Osteoblast (primary cell): Measurements from ENCODE around the gene FAM78B. TPM values are rescaled to one million over a fixed set of nuclear protein-coding genes. Genes with fewer than 3 reads are reported as not detected.

Experiments used
- DNase-seq: peaks from one replicate; pipeline ENCODE4 v3.0.0; 2011; ENCODE audit warnings: low spot score, mixed read lengths; ENCODE audit not compliant: insufficient read length; ENCODE audit errors: missing footprints
- H2AFZ ChIP-seq: 2 replicates; pipeline ENCODE4 v1.6.0; 2011; ENCODE audit warnings: mild to moderate bottlenecking, low read length
- H3K27ac ChIP-seq: 2 replicates; pipeline ENCODE4 v1.5.1; 2011; ENCODE audit warnings: mild to moderate bottlenecking, low read depth, low read length, moderate library complexity
- H3K27me3 ChIP-seq: 2 replicates; pipeline ENCODE4 v1.6.0; 2012; ENCODE audit warnings: mild to moderate bottlenecking, control low read depth, inconsistent platforms, low read length, moderate library complexity; ENCODE audit not compliant: insufficient read depth
- H3K36me3 ChIP-seq: 2 replicates; pipeline ENCODE4 v1.5.1; 2011; ENCODE audit warnings: mild to moderate bottlenecking, low read length, control low read depth, moderate library complexity; ENCODE audit not compliant: insufficient read depth
- H3K4me1 ChIP-seq: 2 replicates; pipeline ENCODE4 v1.5.1; 2011; ENCODE audit warnings: mild to moderate bottlenecking, low read length, control low read depth, moderate library complexity; ENCODE audit not compliant: insufficient read depth
- H3K4me2 ChIP-seq: 2 replicates; pipeline ENCODE4 v1.6.0; 2011; ENCODE audit warnings: mild to moderate bottlenecking, low read length; ENCODE audit not compliant: insufficient read depth
- H3K4me3 ChIP-seq: fragments of 200-600 bp; sonication (generic); 3 replicates; pipeline ENCODE4 v1.5.1; 2012; ENCODE audit warnings: mild to moderate bottlenecking, low read length, inconsistent platforms; ENCODE audit not compliant: insufficient read depth
- H3K79me2 ChIP-seq: 2 replicates; pipeline ENCODE4 v1.6.0; 2012; ENCODE audit warnings: mild to moderate bottlenecking, low read length, control low read depth, inconsistent platforms; ENCODE audit not compliant: insufficient read depth
- H3K9me3 ChIP-seq: 2 replicates; pipeline ENCODE4 v1.5.1; 2011; ENCODE audit warnings: low read depth, low read length, control low read depth
- H4K20me1 ChIP-seq: 2 replicates; pipeline ENCODE4 v1.6.0; 2012; ENCODE audit warnings: mild to moderate bottlenecking, low read length, control low read depth; ENCODE audit not compliant: insufficient read depth
- total RNA-seq: library from RNA; depleted of rRNA; stranded (reverse); fragments of >200 nt; gene quantifications from 2 replicates; pipeline ENCODE4 v1.2.3, GENCODE V29; 2012
- TF ChIP-seq, protein P1 (sequence below): IDR thresholded peaks from 2 replicates; pipeline ENCODE4 v1.5.1; 2011; ENCODE audit warnings: mild to moderate bottlenecking, low read depth, low read length, moderate library complexity; ENCODE audit errors: extremely low read depth

The FAM78B gene
- total RNA-seq, 1 donor: 0.36 TPM

DNA sequence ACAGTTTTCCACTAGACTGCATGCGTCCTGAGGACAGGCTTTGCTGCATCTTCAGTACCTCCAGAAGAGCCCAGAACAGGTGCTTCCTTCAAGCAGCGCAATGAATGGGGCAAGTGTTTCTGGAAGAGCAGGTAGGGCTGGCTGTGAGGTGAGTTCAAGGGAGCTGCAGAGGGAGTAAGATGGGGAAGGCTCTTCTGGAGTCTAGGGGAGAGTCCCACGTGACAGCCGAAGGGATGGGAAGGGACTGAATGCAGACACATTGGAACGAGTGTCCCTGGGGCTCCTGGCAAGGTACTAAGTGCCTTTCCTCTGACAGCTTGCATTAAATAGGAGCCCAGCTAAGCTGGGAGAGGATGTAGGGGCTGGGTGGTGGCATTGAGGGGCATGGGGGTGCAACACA lies 84.2 kb downstream of the FAM78B start:
- TF ChIP-seq, protein P1, sequence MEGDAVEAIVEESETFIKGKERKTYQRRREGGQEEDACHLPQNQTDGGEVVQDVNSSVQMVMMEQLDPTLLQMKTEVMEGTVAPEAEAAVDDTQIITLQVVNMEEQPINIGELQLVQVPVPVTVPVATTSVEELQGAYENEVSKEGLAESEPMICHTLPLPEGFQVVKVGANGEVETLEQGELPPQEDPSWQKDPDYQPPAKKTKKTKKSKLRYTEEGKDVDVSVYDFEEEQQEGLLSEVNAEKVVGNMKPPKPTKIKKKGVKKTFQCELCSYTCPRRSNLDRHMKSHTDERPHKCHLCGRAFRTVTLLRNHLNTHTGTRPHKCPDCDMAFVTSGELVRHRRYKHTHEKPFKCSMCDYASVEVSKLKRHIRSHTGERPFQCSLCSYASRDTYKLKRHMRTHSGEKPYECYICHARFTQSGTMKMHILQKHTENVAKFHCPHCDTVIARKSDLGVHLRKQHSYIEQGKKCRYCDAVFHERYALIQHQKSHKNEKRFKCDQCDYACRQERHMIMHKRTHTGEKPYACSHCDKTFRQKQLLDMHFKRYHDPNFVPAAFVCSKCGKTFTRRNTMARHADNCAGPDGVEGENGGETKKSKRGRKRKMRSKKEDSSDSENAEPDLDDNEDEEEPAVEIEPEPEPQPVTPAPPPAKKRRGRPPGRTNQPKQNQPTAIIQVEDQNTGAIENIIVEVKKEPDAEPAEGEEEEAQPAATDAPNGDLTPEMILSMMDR: no peak
- Histone ChIP-seq H3K27ac (no peak overlapping the region), H3K36me3 (no peaks in the 10 kb centered on the region), H3K79me2 (no peaks in the 10 kb centered on the region), H3K27me3 (no peaks in the 10 kb centered on the region), H3K9me3 (no peaks in the 10 kb centered on the region), H2AFZ (no peak overlapping the region), H3K4me1 (no peaks in the 10 kb centered on the region), H4K20me1 (no peaks in the 10 kb centered on the region), H3K4me3 (no peak overlapping the region), H3K4me2 (no peak overlapping the region)
- DNase-seq: no peak

DNA sequence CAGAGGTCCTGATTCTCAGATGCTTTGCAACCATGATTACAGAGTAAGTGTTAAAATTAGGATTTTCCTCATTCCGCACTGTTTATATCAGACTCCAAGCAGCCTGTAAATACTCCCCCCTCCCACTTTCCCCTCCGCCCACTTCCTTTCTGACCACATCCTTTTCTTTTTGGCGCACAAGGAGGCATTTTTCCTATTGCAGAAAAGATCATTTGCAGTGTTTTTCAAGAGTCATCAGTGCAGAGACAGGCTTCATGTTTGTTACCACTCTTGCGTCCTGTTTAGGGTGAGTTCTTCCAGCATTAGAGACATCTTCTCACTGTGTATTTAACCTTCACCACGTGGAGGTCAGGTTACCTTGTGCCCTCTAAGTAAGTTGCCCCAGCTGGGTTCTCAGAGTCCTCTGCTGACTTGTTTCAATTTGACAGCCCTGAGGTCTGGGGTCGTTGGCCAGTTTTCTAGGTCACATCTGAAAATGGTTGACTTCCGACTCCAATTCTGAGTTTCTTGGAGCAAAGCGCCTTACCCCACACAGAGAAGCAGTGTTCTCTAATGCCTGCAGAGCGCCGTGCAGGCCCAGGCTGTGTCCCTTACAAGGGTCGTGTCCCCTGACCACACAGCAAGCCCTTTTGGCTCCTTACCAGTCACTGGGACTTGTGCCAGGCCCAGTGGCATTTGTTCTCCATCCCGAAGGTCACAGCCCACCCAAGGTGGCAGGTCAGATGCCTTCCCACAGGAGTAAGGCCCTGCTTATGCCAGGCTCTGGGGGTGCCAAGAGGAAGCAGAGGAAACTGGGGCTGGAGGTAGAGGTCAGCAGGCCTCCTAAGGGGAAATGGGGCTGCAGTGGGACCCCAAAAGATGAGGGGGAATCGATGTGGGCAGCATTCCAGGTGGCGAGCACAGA lies 85.6 kb downstream of the FAM78B start:
- DNase-seq: no peak

DNA sequence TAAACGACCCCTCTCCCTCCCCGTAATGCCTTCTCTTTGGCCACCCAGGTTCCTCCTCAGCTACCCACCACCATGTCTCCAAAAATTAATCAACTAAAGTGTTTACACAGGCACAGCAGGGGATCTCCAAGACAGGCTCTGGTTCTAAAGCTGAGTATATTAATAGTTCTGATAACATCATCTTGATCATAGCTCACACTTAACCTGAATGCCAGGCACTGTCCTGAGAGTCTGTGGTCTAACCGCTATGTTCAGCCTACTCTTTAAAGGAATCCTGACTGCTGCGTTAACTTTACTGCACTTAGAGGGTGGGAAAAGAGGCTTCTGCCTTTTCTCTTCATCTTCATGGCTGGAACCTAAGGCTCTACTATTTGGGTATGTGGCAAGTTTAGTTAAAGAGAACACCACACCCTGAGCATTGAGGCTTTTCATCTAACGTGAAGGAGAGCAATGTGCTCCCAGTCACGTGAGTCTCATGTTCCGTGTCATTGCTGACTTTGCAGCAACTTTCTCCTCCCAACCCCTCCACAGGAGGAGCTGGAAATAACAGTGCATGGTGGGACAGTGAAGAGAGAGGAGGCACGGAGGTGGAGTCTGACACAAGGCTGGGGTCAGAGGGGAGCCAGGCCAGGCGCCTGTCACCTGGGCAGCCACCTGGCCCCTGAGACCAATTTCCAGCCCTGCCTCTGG lies 86.4 kb downstream of the FAM78B start:
- no peaks in the 10 kb centered on the region for H3K36me3 ChIP-seq
- TF ChIP-seq, protein P1: no peak
- no peak for DNase-seq
- H3K27me3 ChIP-seq: no peaks in the 10 kb centered on the region
- no peaks in the 10 kb centered on the region for H4K20me1 ChIP-seq
- no peaks in the 10 kb centered on the region for H3K79me2 ChIP-seq
- no peaks in the 10 kb centered on the region for H3K9me3 ChIP-seq
- no peak overlapping the region for H3K4me2 ChIP-seq
- no peak overlapping the region for H2AFZ ChIP-seq
- no peak overlapping the region for H3K27ac ChIP-seq
- no peak overlapping the region for H3K4me3 ChIP-seq
- no peaks in the 10 kb centered on the region for H3K4me1 ChIP-seq

More for the DNA sequence above, 85.6 kb downstream of the FAM78B start:
- H3K4me3 ChIP-seq: no peak overlapping the region
- H4K20me1 ChIP-seq: no peaks in the 10 kb centered on the region
- H3K27me3 ChIP-seq: no peaks in the 10 kb centered on the region
- no peaks in the 10 kb centered on the region for H3K79me2 ChIP-seq
- H3K27ac ChIP-seq: no peak overlapping the region
- H3K9me3 ChIP-seq: no peaks in the 10 kb centered on the region
- TF ChIP-seq, protein P1: no peak
- no peaks in the 10 kb centered on the region for H3K36me3 ChIP-seq
- H3K4me2 ChIP-seq: no peak overlapping the region
- H2AFZ ChIP-seq: no peak overlapping the region
- no peaks in the 10 kb centered on the region for H3K4me1 ChIP-seq

DNA sequence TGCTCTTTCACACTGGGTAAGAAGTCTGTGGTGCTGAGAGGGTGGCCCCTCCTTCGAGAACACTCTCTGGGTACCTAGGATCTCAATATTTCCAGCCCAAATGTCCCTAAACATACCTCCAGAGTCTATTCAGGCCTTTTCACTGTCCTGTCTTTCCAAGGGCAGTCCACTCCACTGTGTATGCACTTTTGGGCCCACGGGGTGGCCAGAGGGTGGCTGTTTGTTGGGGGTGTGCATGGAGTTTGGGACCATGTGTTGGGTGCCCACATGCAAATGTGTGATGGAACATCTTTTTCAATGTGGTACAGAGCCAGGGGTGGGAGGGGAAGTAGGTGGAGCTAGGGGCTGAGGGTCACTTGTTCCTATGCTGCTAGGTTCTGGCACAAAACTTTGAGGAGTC lies 87.5 kb downstream of the FAM78B start:
- Histone ChIP-seq H3K36me3 (no peaks in the 10 kb centered on the region), H3K27me3 (no peaks in the 10 kb centered on the region), H3K27ac (no peak overlapping the region), H2AFZ (no peak overlapping the region), H3K4me3 (no peak overlapping the region), H3K4me2 (no peak overlapping the region), H3K4me1 (no peaks in the 10 kb centered on the region), H3K9me3 (no peaks in the 10 kb centered on the region), H4K20me1 (no peaks in the 10 kb centered on the region), H3K79me2 (no peaks in the 10 kb centered on the region)
- TF ChIP-seq, protein P1: no peak
- DNase-seq: no peak
